GM12878 (cell line): ENCODE data around the gene TCF7L1. TPM values are rescaled to one million over a fixed set of nuclear protein-coding genes. Genes with fewer than 3 reads are reported as not detected.

Experiments used
- ATAC-seq: fragments of 200-7000 bp; cut with Tn5 transposase; 3 replicates; pipeline ENCODE4 v1.9.1; 2020; ENCODE audit warnings: mild to moderate bottlenecking, moderate library complexity
- BruUV-seq: library from RNA; stranded (reverse); fragments of 400-500 nt; replicated peaks from 2 replicates; lab custom pipeline; 2021; lab: Mats Ljungman, UMichigan
- CTCF ChIA-PET: fragments of 300-600 bp; sonication (Branson Sonifier 250); formaldehyde crosslinking; extraction: SDS; loops from one replicate; lab custom pipeline; 2021; ENCODE audit warnings: inconsistent platforms; lab: Yijun Ruan, JAX
- POLR2A ChIA-PET: fragments of 350-600 bp; formaldehyde crosslinking; extraction: SDS; loops from one replicate; lab custom pipeline; 2021; ENCODE audit warnings: inconsistent platforms; lab: Charles Lee
- RAD21 ChIA-PET: fragments of 300-600 bp; sonication (Branson Sonifier 250); formaldehyde crosslinking; loops from one replicate; lab custom pipeline; 2023; ENCODE audit warnings: antibody characterized with exemption; ENCODE audit not compliant: unreplicated experiment; lab: Charles Lee
- SMC1A ChIA-PET: fragments of 300-600 bp; sonication (Branson Sonifier 250); formaldehyde crosslinking; loops from one replicate; lab custom pipeline; 2023; ENCODE audit not compliant: unreplicated experiment, uncharacterized antibody; lab: Charles Lee
- DNase-seq: peaks from one replicate; pipeline ENCODE4 v3.0.0-alpha.2; 2011; ENCODE audit warnings: low read depth, low spot score
- FAIRE-seq: peaks from 3 replicates; lab custom pipeline; 2011; peaks lifted over from hg19 to GRCh38; lab: Jason Lieb, UNC
- H2AFZ ChIP-seq: 2 replicates; pipeline ENCODE4 v1.6.0; 2011; ENCODE audit warnings: low read depth, low read length, control low read depth; ENCODE audit not compliant: control insufficient read depth
- H3K27ac ChIP-seq: 2 replicates; pipeline ENCODE4 v1.5.1; 2011; ENCODE audit warnings: control low read depth; ENCODE audit not compliant: control insufficient read depth, insufficient read depth
- H3K27me3 ChIP-seq, 2 experiments: replicated peaks in 1 of 2; 2 replicates each; pipeline versions ENCODE4 v1.6.0 to v1.6.1; 2011; ENCODE audit warnings: low read length in 1 of 2; ENCODE audit not compliant: control insufficient read depth in 2 of 2, insufficient read depth in 2 of 2
- H3K36me3 ChIP-seq, 2 experiments: 2 replicates each; pipeline ENCODE4 v1.5.1; 2011; ENCODE audit warnings: low read length in 1 of 2; ENCODE audit not compliant: control insufficient read depth in 2 of 2, insufficient read depth in 2 of 2
- H3K4me1 ChIP-seq: 2 replicates; pipeline ENCODE4 v1.6.1; 2011; ENCODE audit warnings: mild to moderate bottlenecking, low read length, moderate library complexity, mixed read lengths; ENCODE audit not compliant: control insufficient read depth, insufficient read depth
- H3K4me2 ChIP-seq: 2 replicates; pipeline ENCODE4 v1.6.0; 2011; ENCODE audit warnings: control low read depth; ENCODE audit not compliant: control insufficient read depth, insufficient read depth
- H3K4me3 ChIP-seq: fragments of 200-600 bp; sonication (generic); 2 replicates; pipeline ENCODE4 v1.5.1; 2016
- H3K79me2 ChIP-seq: 2 replicates; pipeline ENCODE4 v1.6.0; 2011; ENCODE audit warnings: low read length; ENCODE audit not compliant: control insufficient read depth, insufficient read depth
- H3K9ac ChIP-seq: 2 replicates; pipeline ENCODE4 v1.8.0; 2011; ENCODE audit warnings: low read length, control low read depth, mixed read lengths; ENCODE audit not compliant: control insufficient read depth, insufficient read depth
- H3K9me3 ChIP-seq: replicated peaks from 3 replicates; pipeline ENCODE4 v1.5.1; 2011; ENCODE audit warnings: mild to moderate bottlenecking, low read length; ENCODE audit not compliant: control insufficient read depth, insufficient read depth
- H4K20me1 ChIP-seq: 2 replicates; pipeline ENCODE4 v1.6.0; 2011; ENCODE audit not compliant: control insufficient read depth, insufficient read depth
- ATF7 ChIP-seq: fragments of 450-650 bp; IDR thresholded peaks from 2 replicates; pipeline ENCODE4 v1.6.1; 2016; ENCODE audit warnings: low read depth, mild to moderate bottlenecking
- CHD1 ChIP-seq: IDR thresholded peaks from 2 replicates; pipeline ENCODE4 v1.6.1; 2012; ENCODE audit warnings: low read depth, low read length, improper control_type of control experiment
- E2F8 ChIP-seq: fragments of 450-650 bp; IDR thresholded peaks from 2 replicates; pipeline ENCODE4 v1.6.1; 2018; ENCODE audit warnings: mild to moderate bottlenecking, low read depth, moderate library complexity; ENCODE audit not compliant: partially characterized antibody
- EGR1 ChIP-seq, 2 experiments: IDR thresholded peaks; 1 replicate in 1 of 2; 2 replicates in 1 of 2; pipeline ENCODE4 v1.6.1; 2011 to 2012; ENCODE audit warnings: low read depth in 2 of 2, low read length in 2 of 2, borderline replicate concordance in 1 of 2, mild to moderate bottlenecking in 1 of 2, moderate library complexity in 1 of 2
- EZH2 ChIP-seq: IDR thresholded peaks from 2 replicates; pipeline ENCODE4 v1.6.1; 2012; ENCODE audit warnings: low read depth, mild to moderate bottlenecking, control low read depth, inconsistent platforms, low read length, borderline replicate concordance; ENCODE audit not compliant: control insufficient read depth
- IRF3 ChIP-seq: fragments of 450-650 bp; IDR thresholded peaks from 2 replicates; pipeline ENCODE4 v1.6.1; 2014; ENCODE audit warnings: mild to moderate bottlenecking
- KDM1A ChIP-seq: fragments of 200-600 bp; sonication (generic); IDR thresholded peaks from 2 replicates; pipeline ENCODE4 v1.6.1; 2016; ENCODE audit warnings: borderline replicate concordance
- NFXL1 ChIP-seq: fragments of 450-650 bp; IDR thresholded peaks from 2 replicates; pipeline ENCODE4 v1.6.1; 2017; ENCODE audit warnings: antibody characterized with exemption, mild to moderate bottlenecking, borderline replicate concordance
- REST ChIP-seq: IDR thresholded peaks from 2 replicates; pipeline ENCODE4 v1.6.1; 2012; ENCODE audit warnings: mild to moderate bottlenecking, low read depth, low read length
- SIN3A ChIP-seq: IDR thresholded peaks from 2 replicates; pipeline ENCODE4 v1.6.1; 2012; ENCODE audit warnings: low read depth, low read length, improper control_type of control experiment
- YBX1 ChIP-seq: fragments of 450-650 bp; IDR thresholded peaks from 2 replicates; pipeline ENCODE4 v1.6.1; 2016; ENCODE audit warnings: antibody characterized with exemption
- ZBTB4 ChIP-seq: fragments of 450-650 bp; formaldehyde crosslinking; IDR thresholded peaks from 2 replicates; pipeline ENCODE4 v1.4.0; 2022; ENCODE audit warnings: mild to moderate bottlenecking, moderate library complexity
- ZSCAN29 ChIP-seq: fragments of 450-650 bp; IDR thresholded peaks from 2 replicates; pipeline ENCODE4 v1.6.1; 2017; ENCODE audit warnings: mild to moderate bottlenecking, moderate library complexity
- WGBS: methylation state at CpG from one replicate; pipeline ENCODE4 v1.1.6; 2016; ENCODE audit warnings: low lambda C conversion rate; ENCODE audit not compliant: insufficient replicate concordance, insufficient coverage; ENCODE audit errors: missing lambda C conversion rate; 5-methylcytosine and 5-hydroxymethylcytosine counted together
- in situ Hi-C: fragments of 300-500 bp; cut with MboI; formaldehyde crosslinking; loops from 9 replicates; pipeline ENCODE4 v1.14.3; 2018; ENCODE audit warnings: mixed read lengths
- intact Hi-C: fragments of 100-400 bp; cut with micrococcal nuclease; formaldehyde crosslinking; loops from one replicate; pipeline ENCODE4 v1.14.2; 2022; ENCODE audit not compliant: unreplicated experiment
- polyA plus RNA-seq, 11 experiments: library from polyadenylated mRNA; depleted of rRNA in 4 of 11; unstranded in 6 of 11; stranded (reverse) in 5 of 11; fragments of >200 nt; fragmentation: Nextera tagmentation in 4 of 11; fragmentation: Illumina TruSeq in 1 of 11; extraction: Ambion mirVana in 4 of 11; extraction: Trizol in 1 of 11; gene quantifications; 1 replicate in 1 of 11; 2 replicates in 10 of 11; pipeline versions ENCODE4 v1.2.1 to v1.2.3, GENCODE V29; 2011 to 2016; ENCODE audit warnings: inconsistent platforms in 2 of 11, missing spikeins in 2 of 11, low read depth in 1 of 11
- total RNA-seq, 4 experiments: library from RNA; depleted of rRNA in 3 of 4; stranded (reverse); fragments of >200 nt in 3 of 4; fragmentation: Illumina TruSeq in 1 of 4; extraction: Trizol in 1 of 4; gene quantifications; 2 replicates each; pipeline versions ENCODE4 v1.2.1 to v1.2.3, GENCODE V29; 2013 to 2021

Gene TCF7L1
- total and polyA plus RNA-seq, 10 of the 15 experiments (the other 5 are each of a cell fraction or from before 2014, with no cell fraction given), result 0.03 to 0.11 (median 0.10) TPM; not detected in 7

- ChIA-PET CTCF (no interaction called here), POLR2A (no interaction called here)
- TF ChIP-seq EZH2 (no peak), ATF7 (no peak), CHD1 (no peak), YBX1 (no peak), EGR1 (IDR thresholded peaks at IDR 0.05; ENCODE audit: borderline replicate concordance in 1 of 2, low read depth in 2 of 2, low read length in 2 of 2) (no peak), REST (no peak), ZBTB4 (no peak), E2F8 (no peak), KDM1A (no peak), ZSCAN29 (no peak), IRF3 (no peak), NFXL1 (no peak), SIN3A (no peak)
These were observed 61.7 kb downstream of the TCF7L1 start for GRCh38 chr2:85194780-85195480.

More at GRCh38 chr2:85194780-85195480, 61.7 kb downstream of the TCF7L1 start:
- no peak for FAIRE-seq
- RAD21 ChIA-PET, result no interaction called here
- H3K4me3 ChIP-seq, result no peak overlapping the region
- in situ Hi-C loops (no loop called here), intact Hi-C loops (no loop called here)
- H3K9me3 ChIP-seq, result no peaks in the 10 kb centered on the region
- ATAC-seq, result no peak
- WGBS, result 18% methylated on average over 8 of the region's 8 CpGs
- H3K4me2 ChIP-seq, result no peak overlapping the region
- H3K27ac ChIP-seq, result no peak overlapping the region
- BruUV-seq, result no TSS peak
- DNase-seq, result no peak
- SMC1A ChIA-PET, result no interaction called here
- H3K27me3 ChIP-seq, result peaks cover 0 to 2% of the 10 kb centered on the region in 2 experiments; a peak in 3 of 4 replicates
- no peaks in the 10 kb centered on the region for H3K4me1 ChIP-seq
- no peak overlapping the region for H3K9ac ChIP-seq
- H2AFZ ChIP-seq, result no peak overlapping the region
- H3K36me3 ChIP-seq, result no peaks in the 10 kb centered on the region
- H4K20me1 ChIP-seq, result no peaks in the 10 kb centered on the region
- no peaks in the 10 kb centered on the region for H3K79me2 ChIP-seq
